ENCODE results near the gene PTGFRN. TPM values are rescaled to one million over a fixed set of nuclear protein-coding genes. Genes with fewer than 3 reads are reported as not detected.

PTGFRN gene
- total and polyA plus RNA-seq, 7 donors = 6.6 to 179 (median 77.3) TPM

GRCh38 chr1:116929961-116930592, 20.4 kb downstream of the PTGFRN start:
- intact Hi-C loops (cut with DNase I) = no loop called here
- H3K27me3 ChIP-seq = no peaks in the 10 kb centered on the region
- H3K4me3 ChIP-seq = no peak overlapping the region
- no peak for DNase-seq
- H3K27ac ChIP-seq = no peak overlapping the region
- H3K9me3 ChIP-seq = no peaks in the 10 kb centered on the region
- 95 to 96% methylated on average over 5 of the region's 5 CpGs for WGBS, 2 donors
- H3K36me3 ChIP-seq = peaks cover 0 to 9% (median 0%) of the 10 kb centered on the region in 4 donors
- TF ChIP-seq POLR2AphosphoS5 (IDR thresholded peaks at IDR 0.05) = no peak
- no peak for TF ChIP-seq POLR2A (IDR thresholded peaks at IDR 0.05)
- TF ChIP-seq EP300 (IDR thresholded peaks at IDR 0.05) = no peak
- no peak for TF ChIP-seq CTCF (IDR thresholded peaks at IDR 0.05)
- peaks cover 0 to 27% (median 13%) of the 10 kb centered on the region in 4 donors for H3K4me1 ChIP-seq

- TF ChIP-seq EP300 (IDR thresholded peaks at IDR 0.05) = no peak
- Histone ChIP-seq H3K36me3 (peaks cover 0 to 9% (median 0%) of the 10 kb centered on the region in 4 donors), H3K4me1 (peaks cover 0 to 27% (median 8%) of the 10 kb centered on the region in 4 donors), H3K9me3 (no peaks in the 10 kb centered on the region), H3K4me3 (no peak overlapping the region), H3K27me3 (no peaks in the 10 kb centered on the region), H3K27ac (no peak overlapping the region)
- WGBS, 2 donors = 56 to 80% methylated on average over 7 of the region's 7 CpGs
- DNase-seq = peak; percentile 3
- intact Hi-C loops (cut with DNase I) = no loop called here
Measured at GRCh38 chr1:116931016-116931918, 21.6 kb downstream of the PTGFRN start.

GRCh38 chr1:116933606-116934515, 24.1 kb downstream of the PTGFRN start:
- 67 to 77% methylated on average over 3 of the region's 3 CpGs for WGBS, 2 donors
- TF ChIP-seq EP300 (IDR thresholded peaks at IDR 0.05) (no peak), CTCF (IDR thresholded peaks at IDR 0.05) (no peak), POLR2A (IDR thresholded peaks at IDR 0.05) (no peak), POLR2AphosphoS5 (IDR thresholded peaks at IDR 0.05) (no peak)
- no peak overlapping the region for H3K27ac ChIP-seq
- no peaks in the 10 kb centered on the region for H3K27me3 ChIP-seq
- DNase-seq = peak; percentile 44
- H3K36me3 ChIP-seq = peaks cover 0 to under 1% (median 0%) of the 10 kb centered on the region in 4 donors
- H3K4me3 ChIP-seq = no peak overlapping the region
- H3K4me1 ChIP-seq = peaks cover 0 to 16% (median 5%) of the 10 kb centered on the region in 4 donors
- H3K9me3 ChIP-seq = no peaks in the 10 kb centered on the region
- intact Hi-C loops (cut with DNase I) = no loop called here

- intact Hi-C loops (cut with DNase I) = no loop called here
- H3K36me3 ChIP-seq = no peaks in the 10 kb centered on the region
- no peak for DNase-seq
- H3K27ac ChIP-seq = no peak overlapping the region
- no peaks in the 10 kb centered on the region for H3K9me3 ChIP-seq
- 47 to 54% methylated on average over 3 of the region's 3 CpGs for WGBS, 2 donors
- H3K27me3 ChIP-seq = no peaks in the 10 kb centered on the region
- no peak for TF ChIP-seq CTCF (IDR thresholded peaks at IDR 0.05)
- no peak for TF ChIP-seq EP300 (IDR thresholded peaks at IDR 0.05)
- no peak for TF ChIP-seq POLR2A (IDR thresholded peaks at IDR 0.05)
- TF ChIP-seq POLR2AphosphoS5 (IDR thresholded peaks at IDR 0.05) = no peak
- peaks cover 0 to 16% (median 7%) of the 10 kb centered on the region in 4 donors for H3K4me1 ChIP-seq
- no peak overlapping the region for H3K4me3 ChIP-seq
Measured at GRCh38 chr1:116934586-116935207, 25.0 kb downstream of the PTGFRN start.

Data from sigmoid colon (tissue), 7 donors.